ENCODE measurements around the gene KIF4A.
A peak's percentile ranks its signal among the peaks of the same experiment; 100 is the strongest.
"Not testable (repeated sequence)": the region's sequence is repeated elsewhere in the genome, so short reads cannot be mapped to it uniquely, and the experiment has no call there.

KIF4A gene, protein sequence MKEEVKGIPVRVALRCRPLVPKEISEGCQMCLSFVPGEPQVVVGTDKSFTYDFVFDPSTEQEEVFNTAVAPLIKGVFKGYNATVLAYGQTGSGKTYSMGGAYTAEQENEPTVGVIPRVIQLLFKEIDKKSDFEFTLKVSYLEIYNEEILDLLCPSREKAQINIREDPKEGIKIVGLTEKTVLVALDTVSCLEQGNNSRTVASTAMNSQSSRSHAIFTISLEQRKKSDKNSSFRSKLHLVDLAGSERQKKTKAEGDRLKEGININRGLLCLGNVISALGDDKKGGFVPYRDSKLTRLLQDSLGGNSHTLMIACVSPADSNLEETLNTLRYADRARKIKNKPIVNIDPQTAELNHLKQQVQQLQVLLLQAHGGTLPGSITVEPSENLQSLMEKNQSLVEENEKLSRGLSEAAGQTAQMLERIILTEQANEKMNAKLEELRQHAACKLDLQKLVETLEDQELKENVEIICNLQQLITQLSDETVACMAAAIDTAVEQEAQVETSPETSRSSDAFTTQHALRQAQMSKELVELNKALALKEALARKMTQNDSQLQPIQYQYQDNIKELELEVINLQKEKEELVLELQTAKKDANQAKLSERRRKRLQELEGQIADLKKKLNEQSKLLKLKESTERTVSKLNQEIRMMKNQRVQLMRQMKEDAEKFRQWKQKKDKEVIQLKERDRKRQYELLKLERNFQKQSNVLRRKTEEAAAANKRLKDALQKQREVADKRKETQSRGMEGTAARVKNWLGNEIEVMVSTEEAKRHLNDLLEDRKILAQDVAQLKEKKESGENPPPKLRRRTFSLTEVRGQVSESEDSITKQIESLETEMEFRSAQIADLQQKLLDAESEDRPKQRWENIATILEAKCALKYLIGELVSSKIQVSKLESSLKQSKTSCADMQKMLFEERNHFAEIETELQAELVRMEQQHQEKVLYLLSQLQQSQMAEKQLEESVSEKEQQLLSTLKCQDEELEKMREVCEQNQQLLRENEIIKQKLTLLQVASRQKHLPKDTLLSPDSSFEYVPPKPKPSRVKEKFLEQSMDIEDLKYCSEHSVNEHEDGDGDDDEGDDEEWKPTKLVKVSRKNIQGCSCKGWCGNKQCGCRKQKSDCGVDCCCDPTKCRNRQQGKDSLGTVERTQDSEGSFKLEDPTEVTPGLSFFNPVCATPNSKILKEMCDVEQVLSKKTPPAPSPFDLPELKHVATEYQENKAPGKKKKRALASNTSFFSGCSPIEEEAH

DNA sequence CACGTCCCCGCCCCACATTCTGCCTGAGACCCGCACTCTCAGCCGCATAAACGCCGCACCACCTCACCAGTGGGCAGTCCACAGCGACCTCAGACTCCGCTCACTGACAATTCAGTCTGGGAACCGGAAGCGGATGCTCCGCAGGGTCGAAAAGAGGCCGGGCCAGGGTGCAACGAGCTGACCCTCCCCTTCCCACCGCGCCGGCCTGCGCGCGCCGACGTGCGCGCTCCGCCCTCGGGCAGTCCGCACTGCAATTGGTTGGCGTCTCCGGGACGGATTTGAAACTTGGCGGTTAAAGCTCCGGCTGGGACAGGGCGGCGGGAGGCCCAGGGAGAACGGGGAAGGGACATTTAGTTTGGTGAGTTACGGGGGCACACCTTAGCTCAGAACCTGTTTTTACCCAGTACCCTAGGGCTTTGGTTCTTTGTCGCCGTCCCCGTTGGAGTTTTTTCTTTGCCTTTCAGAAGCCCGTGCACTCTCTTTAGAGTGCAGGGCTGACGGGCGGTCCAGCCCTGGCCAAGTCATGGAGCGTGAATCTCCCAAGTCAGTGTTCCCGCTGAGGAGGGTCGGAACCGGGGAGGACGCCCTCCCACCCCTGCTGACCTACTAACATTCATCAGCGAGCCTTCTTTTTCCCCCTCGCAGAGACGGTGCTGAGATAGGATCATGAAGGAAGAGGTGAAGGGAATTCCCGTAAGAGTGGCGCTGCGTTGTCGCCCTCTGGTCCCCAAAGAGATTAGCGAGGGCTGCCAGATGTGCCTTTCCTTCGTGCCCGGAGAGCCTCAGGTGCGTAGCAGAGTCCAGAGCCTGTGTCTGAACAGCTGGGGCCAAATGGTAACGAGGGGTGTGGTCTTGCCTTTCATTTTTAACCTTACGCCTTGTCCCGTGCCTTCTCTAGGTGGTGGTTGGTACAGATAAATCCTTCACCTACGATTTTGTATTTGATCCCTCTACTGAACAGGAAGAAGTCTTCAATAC is at the start of gene KIF4A, which contains the start of gene PDZD11:
TSS of gene KIF4A (plus strand) at position 312 of the 978 bp plus-strand sequence. CDS start at position 667, 355 bp downstream.
TSS of gene PDZD11 (minus strand) at position 135 of the 978 bp plus-strand sequence. CDS start 586 bp downstream, outside the sequence.
- peak; percentile 64 for DNase-seq

DNA sequence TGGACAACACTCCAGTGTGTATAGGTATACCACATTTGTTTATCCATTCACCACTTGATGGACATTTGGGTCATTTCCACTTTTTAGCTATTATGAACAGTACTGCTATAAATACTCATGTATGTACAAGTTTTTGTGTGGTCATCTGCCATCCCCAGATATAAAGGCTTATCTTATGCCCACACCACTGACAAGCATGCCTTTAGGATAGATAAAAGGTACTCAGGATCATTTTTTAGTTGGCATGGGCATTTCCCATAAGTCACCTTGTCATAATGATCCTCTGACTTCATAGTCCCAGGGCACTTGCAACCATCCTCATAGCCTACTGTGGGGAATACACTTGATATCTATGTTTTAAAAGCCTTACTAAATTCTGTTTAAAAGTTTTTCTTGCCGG is 49.2 kb upstream of the KIF4A start:
- DNase-seq, result no peak

DNA sequence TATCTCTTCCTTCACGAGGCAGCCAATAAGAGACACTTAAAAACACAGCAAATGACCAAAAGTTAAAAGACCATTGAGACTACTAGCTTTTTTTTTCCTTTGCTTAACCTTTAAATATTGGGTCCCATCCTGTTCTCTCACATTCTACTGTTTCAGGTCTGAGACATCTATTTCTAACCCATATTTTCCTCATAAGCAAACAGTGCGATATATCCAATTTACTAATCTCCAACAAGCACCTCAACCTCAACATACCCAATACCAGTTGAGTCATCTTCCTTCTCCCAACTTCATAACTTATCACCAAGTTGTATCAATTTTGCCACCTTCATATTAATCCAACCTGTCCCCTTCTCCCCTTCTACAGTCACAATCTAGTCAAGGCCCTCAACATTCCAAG is 48.4 kb upstream of the KIF4A start:
- no peak for DNase-seq

DNA sequence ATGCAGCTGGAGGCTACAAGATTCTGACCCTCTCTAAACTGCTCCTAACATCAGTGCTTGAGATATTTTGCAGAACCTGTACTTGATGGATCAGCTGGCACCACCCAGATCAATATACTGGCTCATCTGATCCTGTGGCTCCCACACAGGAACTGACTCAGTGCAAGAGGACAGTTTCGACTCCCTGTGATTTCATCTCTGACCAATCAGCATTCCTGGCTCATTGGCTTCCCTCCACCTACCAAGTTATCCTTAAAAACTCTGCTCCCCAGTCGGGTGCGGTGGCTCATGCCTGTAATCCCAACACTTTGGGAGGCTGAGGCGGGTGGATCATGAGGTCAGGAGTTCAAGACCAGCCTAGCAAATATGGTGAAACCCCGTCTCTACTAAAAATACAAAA is 46.3 kb upstream of the KIF4A start:
- DNase-seq, result not testable (repeated sequence)

DNA sequence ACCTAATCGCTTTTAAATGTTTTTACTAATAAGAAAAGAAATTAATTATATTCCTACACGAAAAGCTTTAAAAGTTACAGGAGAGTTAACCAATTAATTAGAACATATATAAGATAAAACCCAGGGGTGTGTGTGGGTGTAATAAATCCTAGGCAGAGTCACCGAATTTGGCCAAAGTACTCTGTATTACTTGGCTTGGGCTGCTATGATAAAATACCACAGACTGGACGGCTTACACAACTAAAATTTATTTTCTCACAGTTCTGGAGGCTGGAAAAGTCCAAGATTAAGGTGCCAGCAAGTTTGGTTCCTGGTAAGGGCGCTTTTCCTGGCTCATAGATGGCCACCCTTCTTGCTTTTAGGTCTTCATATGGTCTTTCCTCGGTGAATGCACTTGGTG is 45.0 kb upstream of the KIF4A start:
- no peak for DNase-seq

DNA sequence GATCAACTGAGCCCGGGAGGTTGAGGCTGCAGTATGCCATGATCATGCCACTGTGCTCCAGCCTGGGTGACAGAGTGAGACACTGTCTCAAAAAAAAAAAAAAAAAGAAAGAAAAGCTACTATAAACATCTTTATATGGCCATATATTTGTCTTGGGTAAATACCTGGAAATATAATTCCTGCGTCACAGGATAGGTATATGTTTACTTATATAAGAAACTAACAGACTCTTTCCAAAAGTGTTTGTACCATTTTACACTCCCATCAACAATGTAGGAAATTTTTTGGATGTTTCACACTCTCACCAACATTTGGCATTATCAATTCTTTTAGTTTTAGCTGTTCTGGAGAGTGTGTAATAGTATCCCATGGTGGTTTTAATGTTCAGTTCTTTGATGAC is 42.7 kb upstream of the KIF4A start:
- no peak for DNase-seq

DNA sequence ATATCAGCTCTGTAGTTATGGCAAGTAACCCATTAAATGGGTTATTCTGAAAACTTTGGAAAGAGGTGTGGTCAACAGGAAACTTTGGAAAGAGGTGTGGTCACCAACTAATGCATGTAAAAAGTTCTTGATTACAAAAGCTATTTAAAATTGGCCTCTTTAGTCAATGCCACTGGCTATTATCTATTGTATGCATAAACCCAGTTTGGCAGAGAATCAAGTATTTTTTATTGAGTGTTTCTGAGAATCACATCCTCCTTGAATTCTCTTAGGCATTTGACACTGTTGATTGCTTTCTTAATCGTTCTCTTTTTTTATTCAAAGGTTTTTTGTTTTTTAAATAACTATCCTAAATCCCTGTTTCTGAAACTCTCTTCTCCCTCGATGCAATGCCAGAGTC is 37.4 kb upstream of the KIF4A start:
- no peak for DNase-seq

DNA sequence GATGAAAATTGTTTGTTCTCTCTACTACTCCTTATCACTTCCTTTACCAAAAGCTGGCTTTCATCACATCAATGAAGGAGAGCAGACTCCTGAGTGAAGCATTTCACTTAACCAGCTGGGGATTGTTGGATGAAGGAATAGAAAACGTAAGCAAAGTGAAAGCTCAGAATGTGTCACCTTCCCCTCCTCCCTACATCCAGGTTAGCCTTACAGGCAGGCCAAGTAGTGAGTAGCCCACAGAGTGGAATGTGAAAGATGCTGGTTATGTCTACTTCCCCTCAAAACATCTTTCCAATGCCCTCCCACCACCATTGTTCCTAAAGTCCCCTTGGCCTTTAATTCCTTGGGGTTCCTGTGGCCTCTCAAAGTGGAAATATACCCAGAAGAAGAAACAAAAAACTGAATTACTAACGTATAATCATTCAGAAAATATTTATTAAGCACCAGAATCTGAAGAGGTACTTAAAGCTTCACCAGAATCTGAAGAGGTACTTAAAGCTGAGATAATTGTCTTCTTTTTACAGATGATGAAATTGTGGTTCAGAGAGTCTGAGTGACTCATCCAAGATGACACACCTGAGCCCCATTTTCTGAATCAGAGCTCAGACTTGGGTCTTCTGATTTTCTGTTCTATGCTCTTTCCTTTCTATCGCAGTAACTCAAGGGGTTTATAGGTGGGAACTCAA is 36.4 kb upstream of the KIF4A start:
- no peak for DNase-seq

DNA sequence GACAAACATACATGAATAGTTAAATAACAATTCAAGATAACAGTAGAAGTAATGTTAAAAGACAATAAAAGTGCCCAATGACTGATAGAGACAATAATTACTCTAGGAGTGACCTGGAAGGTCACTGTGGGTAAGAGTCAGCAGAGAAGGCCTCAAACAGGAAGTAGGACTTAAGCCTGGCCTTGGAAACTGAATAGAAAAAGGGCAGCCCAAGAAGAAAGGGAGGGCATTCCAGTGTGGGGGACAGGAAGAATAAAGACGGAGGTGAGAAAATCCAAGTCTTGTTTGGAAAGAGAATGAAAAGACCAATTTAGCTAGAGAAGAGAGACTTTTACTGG is 35.9 kb upstream of the KIF4A start:
- DNase-seq, result no peak

DNA sequence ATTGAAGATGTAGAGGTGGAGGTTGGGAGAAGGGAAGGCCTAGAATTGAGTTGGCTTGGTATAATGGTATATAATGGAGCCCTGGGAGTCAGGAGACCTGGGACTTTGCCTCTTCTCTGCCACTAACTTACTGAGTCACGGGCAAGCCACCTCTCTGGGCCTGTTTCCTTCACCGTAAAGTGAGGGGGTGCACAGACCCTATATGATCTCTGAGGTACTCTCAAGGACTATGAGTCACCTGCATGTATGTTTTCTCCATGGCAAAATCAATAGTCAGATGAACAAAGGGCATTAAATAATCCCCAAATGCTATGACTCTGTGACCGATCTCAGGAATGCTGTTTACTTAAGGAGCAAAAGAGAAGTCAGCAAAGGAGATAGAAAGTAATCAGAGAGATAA is 35.0 kb upstream of the KIF4A start:
- no peak for DNase-seq

DNA sequence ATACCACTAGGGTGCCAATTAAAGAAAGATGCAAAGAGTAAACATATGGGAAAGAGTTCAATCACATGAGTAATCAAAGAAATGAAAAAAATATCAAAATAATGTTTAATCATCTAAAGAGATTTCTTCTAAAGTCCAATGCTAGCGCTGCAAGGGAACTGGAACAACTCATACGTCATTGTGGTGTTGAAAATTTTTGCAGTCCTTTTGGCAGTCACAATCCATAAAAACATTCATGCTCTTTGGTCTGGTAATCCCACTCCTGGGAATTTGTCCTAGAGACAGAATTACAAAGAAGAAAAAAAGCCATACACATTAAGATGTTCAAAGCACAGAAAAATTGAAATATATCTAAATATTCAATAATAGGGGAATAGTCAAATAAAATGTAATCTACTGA is 34.5 kb upstream of the KIF4A start:
- DNase-seq, result no peak

DNA sequence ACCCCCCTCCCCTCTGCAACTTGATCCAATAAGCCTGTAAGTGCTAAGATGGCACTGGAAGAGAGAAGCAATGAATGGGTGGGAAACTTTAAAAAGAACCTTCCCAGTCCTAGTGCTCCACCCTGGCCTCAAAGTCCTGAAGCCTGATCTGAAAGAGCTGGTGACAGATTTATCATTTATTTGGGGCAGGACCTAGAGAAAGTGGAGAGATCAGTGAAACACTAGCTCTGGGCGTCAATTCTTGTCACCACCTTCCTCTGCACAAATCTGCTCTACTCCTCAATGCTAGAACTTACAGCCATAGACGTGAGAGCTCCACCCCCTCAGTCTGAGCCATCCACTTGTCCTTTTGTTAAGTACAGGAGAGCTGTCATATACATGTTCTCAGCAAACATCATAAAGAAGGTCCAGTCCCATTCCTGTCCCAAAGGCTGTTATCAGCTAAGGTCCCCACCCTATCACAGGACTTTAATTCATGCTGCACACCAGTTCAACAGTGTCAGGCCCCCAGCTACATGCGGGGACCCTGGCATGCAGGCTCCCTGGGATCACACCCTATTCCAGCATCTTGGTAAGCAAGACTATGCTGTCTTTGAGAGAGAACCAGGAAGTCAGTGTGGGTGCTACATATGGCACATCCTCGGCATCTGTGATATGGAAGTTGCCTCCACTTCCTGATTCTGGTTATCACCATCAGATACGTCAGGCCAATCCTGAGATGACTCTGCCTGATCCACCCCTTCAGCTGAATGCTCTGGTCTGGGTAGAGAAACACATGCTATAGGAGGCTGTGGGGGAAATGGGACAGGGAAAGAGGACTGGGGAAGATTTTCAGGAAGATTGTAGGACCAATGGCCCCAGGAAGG is 32.2 kb upstream of the KIF4A start:
- DNase-seq, result no peak

DNA sequence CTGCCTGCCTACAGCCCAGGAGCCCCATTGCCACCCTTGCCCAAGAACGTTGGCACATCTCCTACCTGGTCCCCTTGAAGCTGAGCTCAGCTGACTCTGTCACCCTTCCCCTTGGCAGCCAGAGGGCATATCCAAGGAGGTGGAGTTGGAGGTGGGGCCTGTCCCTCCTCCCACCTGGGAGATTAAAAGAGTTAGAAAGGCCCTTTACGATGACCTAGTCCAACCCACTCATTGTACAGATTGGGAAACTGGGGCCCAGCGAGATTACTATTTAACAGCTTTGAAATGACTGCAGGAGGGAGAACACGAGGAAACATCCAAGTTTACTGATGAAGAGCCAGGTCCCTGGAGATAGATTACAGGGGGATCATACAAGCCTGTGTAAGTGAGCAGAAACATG is 29.8 kb upstream of the KIF4A start, which contains the start of gene P2RY4:
TSS of gene P2RY4 (minus strand) at position 101 of the 400 bp plus-strand sequence. CDS start 580 bp downstream, outside the sequence.
- DNase-seq, result no peak

DNA sequence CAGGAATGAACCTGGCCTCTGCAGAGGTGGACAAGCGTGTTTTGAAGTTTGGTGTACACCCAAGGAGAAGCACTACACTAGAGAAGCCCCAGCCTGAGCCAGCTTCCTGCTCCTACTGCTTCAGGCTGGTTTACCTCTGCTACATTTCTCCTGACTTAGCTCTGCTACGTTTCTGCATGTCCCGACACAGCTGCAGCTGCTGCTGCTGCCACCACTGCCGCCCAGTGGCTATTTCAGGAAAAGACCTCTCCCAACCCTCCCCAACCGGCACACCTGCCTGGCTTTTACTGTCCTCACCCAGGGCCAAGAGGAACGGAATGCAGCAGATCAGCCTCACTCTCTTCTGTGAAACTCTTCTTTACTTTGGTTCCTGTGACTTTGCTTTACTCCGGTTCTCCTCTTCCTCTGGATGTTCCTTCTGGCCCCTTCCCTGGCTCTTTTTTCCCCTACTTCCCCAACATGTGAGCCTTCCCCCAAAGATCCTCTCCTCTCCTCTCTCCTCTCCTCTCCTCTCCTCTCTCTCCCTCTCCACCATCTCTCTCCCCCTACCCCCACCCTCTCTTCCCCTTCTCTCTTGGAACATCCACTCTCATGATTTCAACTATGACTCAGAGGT is 26.8 kb upstream of the KIF4A start:
- DNase-seq, result peak; percentile 1

DNA sequence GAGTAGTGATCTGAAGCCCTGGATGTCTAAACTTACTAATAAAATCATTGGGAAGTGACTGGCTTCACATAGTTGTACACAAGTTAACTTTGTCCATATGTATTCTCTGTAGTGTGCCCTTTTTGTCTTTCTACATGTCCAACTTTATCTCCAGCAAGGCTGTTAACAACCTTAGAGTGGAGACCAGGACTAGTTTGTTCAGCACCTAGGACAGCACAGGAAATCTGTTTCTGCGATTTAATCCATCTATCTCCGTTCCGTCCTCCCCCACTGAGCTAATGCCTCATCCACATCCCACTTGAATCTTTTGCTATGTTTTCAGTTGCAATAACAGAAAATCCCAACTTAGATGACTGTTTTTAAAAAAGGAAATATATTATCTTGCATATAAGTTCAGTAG is 25.1 kb upstream of the KIF4A start:
- no peak for DNase-seq

DNA sequence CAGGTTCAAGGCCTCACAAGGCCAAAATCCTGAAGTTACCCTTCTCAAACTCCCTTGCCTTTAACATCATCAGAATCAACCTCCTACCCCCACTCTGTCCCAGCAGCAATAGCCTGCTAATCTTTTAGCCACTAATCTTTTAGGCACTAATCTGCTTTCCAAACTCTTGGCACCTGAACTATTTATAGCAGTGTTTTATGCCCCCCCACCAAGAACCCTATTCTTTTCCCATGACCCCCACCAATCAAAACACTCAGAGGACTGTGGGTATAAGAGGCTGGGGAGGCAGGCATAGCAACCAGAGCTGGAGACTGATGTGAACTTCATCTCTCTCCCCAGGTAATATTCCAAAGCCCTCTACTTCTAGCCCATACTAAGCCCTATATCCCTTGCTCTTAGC is 21.9 kb upstream of the KIF4A start, which contains the start of gene ARR3:
TSS of gene ARR3 (plus strand) at position 301 of the 400 bp plus-strand sequence. CDS start 1,052 bp downstream, outside the sequence.
- no peak for DNase-seq

DNA sequence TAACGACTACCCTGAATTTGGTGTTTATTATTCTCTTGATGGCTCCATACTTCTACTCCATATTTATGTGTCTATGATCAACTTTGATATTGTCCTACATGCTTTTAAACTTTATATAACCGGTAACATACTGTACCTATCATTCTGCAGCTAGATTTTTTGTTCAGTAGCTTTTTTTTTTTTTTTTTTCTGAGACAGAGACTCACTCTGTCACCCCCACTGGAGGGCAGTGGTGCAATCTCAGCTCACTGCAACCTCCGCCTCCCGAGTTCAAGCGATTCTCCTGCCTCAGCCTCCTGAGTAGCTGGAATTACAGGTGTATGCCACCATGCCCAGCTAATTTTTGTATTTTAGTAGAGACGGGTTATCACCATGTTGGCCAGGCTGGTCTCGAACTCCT is 15.9 kb upstream of the KIF4A start:
- DNase-seq, result not testable (repeated sequence)

DNA sequence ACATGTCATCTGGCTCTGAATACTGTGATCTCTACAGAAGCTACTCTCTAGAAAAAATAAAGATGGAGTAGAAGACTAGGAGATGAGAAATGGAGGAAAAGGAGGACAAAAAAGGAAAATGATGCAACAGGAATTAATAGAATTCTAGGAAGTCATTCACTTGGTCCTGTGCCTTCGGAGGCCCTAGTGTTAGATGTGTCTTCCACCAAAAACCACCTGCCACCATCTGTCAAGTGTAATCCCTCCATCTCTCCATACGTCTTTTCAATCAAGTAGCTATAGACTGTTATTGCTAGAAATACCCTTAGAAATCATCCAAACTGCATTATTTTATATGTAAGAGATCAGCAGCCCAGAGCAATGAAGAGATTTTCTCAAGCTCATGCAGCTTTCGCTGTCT is 10.8 kb upstream of the KIF4A start:
- DNase-seq, result no peak

DNA sequence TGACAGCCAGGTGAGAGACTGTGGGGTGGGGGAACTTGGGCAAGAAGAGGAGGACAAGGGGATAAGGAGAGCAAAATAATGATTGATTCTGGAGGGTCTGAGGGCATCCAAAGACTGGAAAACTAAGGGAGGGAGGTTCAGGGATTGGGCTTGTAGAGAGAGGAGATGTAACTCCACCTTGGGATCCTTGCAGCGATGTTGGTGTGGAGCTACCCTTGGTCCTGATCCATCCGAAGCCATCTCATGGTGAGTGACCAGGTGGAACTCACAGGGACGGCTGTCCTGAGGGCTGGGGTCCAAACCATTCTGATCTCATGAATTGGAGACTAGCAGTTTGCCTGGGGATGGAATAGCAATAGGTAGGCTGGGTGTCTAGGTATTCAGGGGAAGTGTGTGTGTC is 9.3 kb upstream of the KIF4A start:
- DNase-seq, result no peak

DNA sequence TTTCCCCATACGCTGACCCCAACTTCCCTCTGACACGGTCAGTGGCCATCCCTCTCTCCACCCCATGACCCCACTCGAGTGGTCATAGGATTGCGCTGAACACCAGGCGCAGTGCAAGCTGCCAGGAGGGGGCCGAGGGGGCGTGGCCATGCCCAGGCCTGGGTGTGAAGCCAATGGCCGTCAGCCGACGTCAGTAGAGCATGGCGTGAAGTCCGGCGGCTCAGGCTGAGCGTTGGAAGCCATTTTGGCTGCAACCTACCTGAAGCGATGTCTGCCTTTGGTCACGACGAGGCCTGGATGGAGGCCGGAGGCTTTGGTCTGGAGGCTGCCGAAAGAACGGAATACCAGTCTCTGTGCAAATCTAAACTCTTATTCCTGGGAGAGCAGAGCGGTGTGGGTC is 8.0 kb upstream of the KIF4A start, which contains the start of gene RAB41:
TSS of gene RAB41 (plus strand) at position 222 of the 400 bp plus-strand sequence. CDS start at position 268, 46 bp downstream.
- no peak for DNase-seq
